G401 (cell line): Measurements from ENCODE around the gene MATK. TPM values are rescaled to one million over a fixed set of nuclear protein-coding genes. Genes with fewer than 3 reads are reported as not detected.

Experiments used
- DNase-seq: peaks from one replicate; pipeline ENCODE4 v3.0.0-alpha.2; 2015; ENCODE audit warnings: low spot score
- in situ Hi-C: cut with HindIII; loops from 2 replicates; pipeline ENCODE4 v1.10.0; 2016; ENCODE audit warnings: low sequenced_read_pairs, mixed read lengths
- total RNA-seq: library from RNA; depleted of rRNA; stranded (reverse); fragments of >200 nt; shearing (Covaris generic); gene quantifications from 2 replicates; pipeline ENCODE4 v1.2.3, GENCODE V29; 2014

The MATK gene
- total RNA-seq, 1 experiment from 2014 or later = 18.5 TPM

GRCh38 chr19:3796358-3796757 lies 10.2 kb upstream of the MATK start:
- in situ Hi-C loops = no loop called here
- no peak for DNase-seq

GRCh38 chr19:3793799-3794198 lies 7.6 kb upstream of the MATK start:
- DNase-seq = no peak
- in situ Hi-C loops = no loop called here

- no peak for DNase-seq
- in situ Hi-C loops = no loop called here
Measured at GRCh38 chr19:3792114-3792513, 5.9 kb upstream of the MATK start.

DNA sequence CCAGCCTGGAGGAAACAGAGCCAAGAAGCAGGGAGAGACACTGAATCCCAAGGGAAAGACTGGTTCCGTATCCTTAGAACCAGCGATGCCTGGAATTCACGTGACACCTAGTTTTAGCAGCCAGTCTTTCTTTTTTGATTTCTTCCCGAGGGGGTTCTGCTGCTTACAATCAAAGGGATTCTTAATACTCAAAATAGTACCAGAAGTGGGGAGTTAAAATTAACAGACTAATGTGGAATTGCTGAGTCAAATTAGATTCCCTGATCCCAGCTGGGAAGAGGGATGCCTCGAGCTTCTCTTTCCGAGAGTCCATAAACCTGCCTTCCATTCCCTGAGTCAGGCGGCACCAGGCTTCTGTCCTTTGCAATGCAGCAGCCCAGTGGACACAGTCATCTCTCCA lies 4.8 kb upstream of the MATK start:
- DNase-seq = no peak
- in situ Hi-C loops = no loop called here

GRCh38 chr19:3790209-3790734 lies 4.1 kb upstream of the MATK start:
- in situ Hi-C loops = no loop called here
- no peak for DNase-seq

DNA sequence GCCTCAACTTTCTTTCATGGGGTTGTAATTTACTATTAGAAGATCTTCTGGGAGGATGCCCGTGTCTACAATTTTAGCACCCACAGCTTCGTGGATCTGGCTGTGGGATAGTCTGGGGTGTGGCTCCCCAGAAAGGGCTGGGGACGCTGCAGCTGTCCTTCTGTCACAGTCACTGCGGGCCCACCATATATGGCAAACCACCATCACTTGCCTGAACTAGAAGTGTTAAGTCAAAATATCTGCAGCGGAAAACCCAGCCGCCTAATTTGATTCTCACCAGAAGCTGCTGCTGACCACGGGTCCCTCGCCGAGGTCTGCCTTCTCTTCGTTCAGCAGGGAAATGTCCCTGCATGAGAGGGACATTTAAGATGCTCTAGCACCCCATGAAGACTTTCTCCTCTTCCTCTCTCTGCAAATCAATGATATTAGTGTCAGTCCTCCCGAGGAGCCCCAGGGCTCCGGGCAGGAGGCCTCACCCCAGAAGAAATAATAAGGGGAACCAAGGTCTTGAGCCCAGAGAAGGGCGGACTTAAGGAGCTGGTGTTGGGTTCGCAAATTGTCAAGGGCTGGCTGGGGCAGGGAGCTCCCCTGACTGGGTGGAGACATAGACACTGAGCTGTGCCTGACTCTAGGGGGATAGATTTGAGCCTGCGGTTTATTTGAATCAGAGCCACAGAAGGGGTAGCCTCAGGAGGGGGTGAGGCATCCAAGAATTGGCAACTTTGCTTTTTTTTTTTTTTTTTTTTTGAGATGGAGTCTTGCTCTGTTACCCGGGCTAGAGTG lies 3.0 kb upstream of the MATK start:
- DNase-seq = no peak
- in situ Hi-C loops = no loop called here

- in situ Hi-C loops = no loop called here
- DNase-seq = no peak
Measured at GRCh38 chr19:3785451-3785937, 687 bp downstream of the MATK start.

- DNase-seq = no peak
- in situ Hi-C loops = no loop called here
Measured at GRCh38 chr19:3784607-3785450, 1.4 kb downstream of the MATK start.

DNA sequence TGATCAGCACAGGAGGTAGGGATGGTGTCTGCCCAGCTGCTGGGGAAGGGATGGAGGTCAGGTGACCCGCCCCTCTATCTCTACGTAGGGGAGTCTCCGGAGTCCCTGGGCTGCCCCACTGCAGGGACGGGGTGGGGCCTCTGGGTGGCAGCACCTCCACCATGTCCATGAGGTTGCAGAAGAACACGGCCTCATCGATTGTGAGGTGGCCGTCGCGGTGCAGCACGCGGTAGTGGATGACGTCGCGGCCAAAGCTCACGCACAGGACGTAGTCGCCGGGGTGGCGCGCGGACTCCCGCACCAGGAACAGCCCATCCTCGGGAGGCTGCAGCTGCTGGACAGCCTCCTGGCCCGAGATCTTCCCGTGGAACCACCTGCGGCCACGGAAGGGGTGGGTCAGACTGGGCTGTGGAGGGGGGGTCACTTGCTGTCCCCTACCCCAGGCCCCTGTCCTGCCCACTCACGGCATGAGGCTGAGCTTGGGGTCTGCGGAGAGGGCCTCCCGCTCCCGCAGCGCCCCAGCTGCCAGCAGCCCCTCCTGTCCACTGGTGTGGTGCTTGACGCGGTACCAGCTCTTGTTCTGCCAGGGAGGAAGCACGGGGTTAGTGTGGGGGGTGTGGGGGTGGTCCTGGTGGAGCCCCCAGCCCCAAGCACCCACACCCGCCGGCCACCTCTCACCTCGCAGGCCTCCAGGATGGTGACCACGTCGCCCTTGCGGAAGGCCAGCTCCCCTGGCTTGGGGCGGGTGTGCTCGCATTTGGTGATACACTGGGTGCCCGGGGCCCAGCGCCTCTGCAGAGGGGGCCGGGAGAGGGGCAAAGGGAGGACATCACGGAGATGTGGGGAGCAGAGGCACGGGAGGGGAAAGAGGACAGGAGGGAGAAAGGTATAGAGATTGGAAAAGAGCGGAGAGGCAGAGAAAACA lies 2.3 kb downstream of the MATK start:
- in situ Hi-C loops = no loop called here
- no peak for DNase-seq

- no peak for DNase-seq
- in situ Hi-C loops = no loop called here
Measured at GRCh38 chr19:3782903-3783302, 3.3 kb downstream of the MATK start.

DNA sequence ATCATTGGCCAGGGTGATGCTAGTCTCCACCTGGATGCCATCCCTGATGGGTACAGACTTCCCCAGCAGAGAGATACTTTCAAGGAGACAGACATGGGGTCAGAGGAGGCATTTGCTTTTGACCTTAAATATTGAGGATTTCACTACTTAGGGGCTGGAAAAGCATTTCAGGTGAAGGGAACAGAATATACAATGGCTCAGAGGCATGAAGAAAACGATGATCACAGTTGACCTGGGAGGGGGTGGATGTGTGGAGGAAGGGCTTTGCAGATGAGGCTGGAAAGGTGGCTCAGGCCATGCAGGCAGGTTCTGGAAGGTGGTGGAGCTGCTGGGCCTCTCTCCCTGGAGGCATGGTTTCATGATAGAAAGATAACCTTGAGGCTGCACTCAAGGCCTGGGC lies 3.9 kb downstream of the MATK start:
- in situ Hi-C loops = no loop called here
- no peak for DNase-seq

DNA sequence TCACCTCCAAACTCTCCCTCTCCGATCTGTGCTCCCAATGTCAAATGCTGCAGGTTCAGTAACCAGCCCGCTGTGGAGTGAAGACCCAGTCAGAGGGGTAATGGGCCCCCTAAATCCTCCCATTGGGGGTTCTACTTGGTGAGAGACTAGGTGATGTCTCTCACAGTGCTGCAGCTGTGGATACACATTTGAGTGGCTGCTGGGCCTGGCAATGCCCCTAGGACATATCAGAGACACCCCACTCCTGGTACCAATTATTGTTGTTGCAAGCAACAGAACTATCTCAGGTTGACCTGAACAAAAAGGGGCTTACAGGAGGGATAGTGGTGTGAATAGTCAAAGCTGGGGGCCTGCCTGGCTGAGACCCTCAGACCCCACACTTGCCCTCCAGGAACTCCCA lies 4.6 kb downstream of the MATK start:
- in situ Hi-C loops = no loop called here

DNA sequence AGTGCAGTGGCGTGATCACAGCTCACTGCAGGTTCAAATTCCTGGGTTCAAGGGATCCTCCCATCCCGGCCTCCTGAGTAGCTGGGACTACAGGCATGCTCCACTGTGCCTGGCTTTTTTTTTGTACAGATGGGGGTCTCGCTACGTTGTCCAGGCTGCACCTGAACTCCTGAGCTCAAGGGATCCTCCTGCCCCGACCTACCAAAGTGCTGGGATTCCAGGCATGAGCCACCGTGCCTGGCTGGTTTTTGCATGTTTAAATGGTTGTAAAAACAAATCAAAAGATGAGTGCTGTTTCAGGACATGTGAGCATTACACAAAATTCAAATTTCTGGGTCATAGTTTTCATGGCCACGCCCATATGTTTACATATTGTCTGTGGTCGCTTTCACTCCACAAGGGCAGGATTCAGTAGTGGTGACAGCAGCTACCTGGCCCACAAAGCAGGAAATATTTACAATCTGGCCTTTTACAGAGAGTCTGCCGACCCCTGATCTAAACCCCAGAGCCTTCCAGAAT lies 5.3 kb downstream of the MATK start:
- in situ Hi-C loops = no loop called here
- DNase-seq = no peak

More for the DNA sequence above, 4.6 kb downstream of the MATK start:
- no peak for DNase-seq

GRCh38 chr19:3778899-3779723 lies 7.1 kb downstream of the MATK start:
- DNase-seq = no peak
- in situ Hi-C loops = no loop called here

- in situ Hi-C loops = no loop called here
- DNase-seq = no peak
Measured at GRCh38 chr19:3778104-3778867, 7.9 kb downstream of the MATK start.

DNA sequence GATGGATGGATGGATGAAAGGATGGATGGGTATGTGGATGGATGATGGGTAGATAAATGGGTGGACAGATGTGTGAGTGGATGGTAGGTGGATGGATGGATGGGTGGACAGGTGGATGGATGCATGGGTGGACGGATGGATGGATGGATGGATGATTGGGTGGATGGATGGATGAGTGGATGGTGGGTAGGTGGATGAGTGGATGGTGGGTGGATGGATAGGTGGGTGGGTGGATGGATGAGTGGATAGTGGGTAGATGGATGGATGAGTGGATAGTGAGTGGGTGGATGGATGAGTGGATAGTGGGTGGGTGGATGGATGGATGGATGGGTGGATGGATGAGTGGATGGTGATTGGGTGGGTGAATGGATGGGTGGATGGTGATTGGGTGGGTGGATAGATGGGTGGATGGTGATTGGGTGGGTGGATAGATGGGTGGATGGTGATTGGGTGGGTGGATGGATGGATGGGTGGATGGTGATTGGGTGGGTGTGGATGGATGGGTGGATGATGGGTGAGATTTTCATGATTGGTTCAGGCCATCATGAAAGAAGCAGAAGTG lies 9.6 kb downstream of the MATK start:
- DNase-seq = no peak
- in situ Hi-C loops = no loop called here

DNA sequence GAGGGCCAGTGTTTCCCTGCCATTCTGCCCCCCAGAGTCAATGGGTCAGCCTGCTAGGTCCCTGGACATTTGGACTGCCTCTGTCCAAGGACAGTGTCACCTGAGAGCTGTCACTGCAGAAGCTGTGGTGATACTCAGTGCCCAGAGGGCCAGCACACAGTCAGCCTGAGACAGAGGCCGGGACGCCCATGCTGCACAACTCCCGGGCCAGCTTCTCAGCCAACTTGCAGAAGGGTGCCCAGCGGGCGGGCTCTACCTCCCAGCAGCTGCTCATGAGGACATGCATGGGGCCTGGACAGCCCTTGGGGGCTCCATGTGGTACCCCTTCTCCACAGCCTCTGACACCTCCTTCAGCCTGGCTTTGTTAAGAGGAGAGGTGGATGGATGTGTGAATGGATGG lies 10.3 kb downstream of the MATK start:
- in situ Hi-C loops = no loop called here
- DNase-seq = no peak
